GM23248 (cell line): ENCODE data around the gene IFNA17.

Experiments
- EZH2 ChIP-seq: fragments of 200-600 bp; sonication (generic); IDR thresholded peaks from 2 replicates; pipeline ENCODE4 v1.6.1; 2018; ENCODE audit warnings: antibody characterized with exemption, mild to moderate bottlenecking; ENCODE audit not compliant: insufficient read depth, poor library complexity, severe bottlenecking
- EZH2phosphoT487 ChIP-seq: fragments of 200-600 bp; sonication (generic); IDR thresholded peaks from 2 replicates; pipeline ENCODE4 v1.6.1; 2018; ENCODE audit warnings: antibody characterized with exemption, moderate library complexity, mild to moderate bottlenecking, low read depth; ENCODE audit not compliant: insufficient read depth

DNA sequence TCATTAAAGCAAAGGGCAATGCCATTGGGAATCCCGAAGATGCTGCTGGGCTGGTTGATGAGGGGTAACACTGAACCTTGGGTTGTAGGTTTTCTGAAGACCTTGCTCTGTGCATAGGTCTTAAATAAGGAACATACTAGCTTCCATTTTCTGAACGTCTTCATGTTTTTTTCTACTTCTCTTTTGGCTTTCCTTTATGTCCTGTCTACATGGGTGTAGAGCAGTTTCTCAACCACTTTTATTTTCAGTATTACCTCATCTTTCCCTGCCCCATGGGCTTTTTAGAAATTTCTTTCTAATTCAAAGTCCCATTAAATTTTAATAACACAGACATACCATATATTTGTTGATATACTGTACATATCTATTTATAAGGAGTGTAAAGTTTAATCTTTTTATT is 11.9 kb upstream of the IFNA17 start, which contains the start of gene IFNA14:
- TF ChIP-seq EZH2phosphoT487 = no peak
- no peak for TF ChIP-seq EZH2
